Measurements from ENCODE around the gene LRMDA.

Gene LRMDA

DNA sequence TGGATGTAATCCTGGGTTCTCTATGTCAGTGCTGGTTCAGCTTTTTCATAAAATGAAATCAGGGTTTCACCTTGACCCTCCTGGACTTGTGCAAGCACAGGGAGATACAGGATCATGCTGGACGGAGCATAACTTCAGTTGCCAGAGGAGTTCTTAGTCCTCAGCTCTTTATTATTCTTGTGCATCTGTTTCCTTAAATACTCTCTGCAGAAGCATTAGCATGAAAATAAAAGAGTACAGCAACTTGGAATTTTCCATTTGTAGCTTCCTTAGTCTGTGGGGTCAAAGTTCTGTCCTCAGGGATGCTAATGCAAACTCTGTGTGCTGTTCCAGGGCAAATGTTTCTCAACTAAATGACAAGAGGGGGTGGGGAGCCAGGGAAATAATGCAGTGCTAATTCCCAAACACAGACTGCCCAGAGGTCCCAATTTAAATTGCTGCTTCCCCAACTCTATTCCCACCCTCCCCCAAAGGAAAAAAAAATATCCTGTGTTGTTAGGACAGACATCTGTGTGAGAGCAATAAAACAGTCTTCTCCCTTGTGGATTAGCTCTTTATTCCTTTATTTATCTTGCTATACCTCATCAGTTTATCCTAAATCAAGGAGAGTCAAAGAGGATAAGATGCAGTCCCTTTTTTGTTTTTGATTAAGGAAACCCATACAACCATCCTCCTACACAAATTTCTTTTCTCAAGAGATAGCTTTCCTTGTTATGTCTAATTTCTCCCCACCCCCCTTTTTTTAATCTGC, 905.0 kb downstream of the LRMDA start:
- no peak for DNase-seq

DNA sequence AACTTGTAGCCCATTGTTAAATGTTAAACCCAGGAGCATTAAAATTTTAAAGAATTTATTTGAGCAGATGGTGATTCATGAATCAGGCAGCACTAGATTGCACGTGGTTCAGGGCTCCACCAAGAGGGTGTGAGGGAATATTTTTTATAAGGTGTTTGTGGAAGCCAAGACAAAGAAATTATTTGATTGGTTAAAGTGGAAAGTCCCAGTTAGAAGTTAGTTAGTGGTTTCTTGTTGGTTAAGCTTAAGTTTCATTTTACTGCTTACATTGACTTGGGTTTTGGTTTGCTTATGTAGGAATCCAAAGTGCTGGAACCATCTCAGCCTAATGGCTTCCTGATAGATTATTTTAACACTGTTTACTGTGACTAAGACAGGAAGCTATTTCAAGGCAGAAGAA, 906.2 kb downstream of the LRMDA start:
- DNase-seq: no peak

- DNase-seq: no peak
Observed at GRCh38 chr10:76338187-76338586, 906.8 kb downstream of the LRMDA start.

DNA sequence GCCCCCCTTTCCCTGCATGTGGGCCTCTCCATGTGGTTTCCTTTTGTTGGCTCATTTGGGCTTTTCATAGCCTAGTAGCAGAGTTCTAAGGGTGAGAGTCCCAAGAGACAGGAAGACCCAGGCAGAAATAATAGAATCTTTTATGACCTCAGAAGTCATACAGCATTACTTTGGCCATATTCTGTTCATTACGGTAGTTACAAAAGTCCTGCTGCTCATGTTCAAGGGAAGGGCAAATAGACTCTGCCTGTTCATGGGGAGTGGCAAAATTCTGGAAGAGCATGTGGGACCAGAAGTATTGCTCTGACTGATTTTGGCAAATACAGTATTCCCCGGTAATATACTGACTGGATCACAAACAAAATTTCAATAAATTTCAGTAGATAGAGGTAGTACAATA, 910.3 kb downstream of the LRMDA start:
- no peak for DNase-seq

GRCh38 chr10:76342996-76343395, 911.6 kb downstream of the LRMDA start:
- DNase-seq: no peak

DNA sequence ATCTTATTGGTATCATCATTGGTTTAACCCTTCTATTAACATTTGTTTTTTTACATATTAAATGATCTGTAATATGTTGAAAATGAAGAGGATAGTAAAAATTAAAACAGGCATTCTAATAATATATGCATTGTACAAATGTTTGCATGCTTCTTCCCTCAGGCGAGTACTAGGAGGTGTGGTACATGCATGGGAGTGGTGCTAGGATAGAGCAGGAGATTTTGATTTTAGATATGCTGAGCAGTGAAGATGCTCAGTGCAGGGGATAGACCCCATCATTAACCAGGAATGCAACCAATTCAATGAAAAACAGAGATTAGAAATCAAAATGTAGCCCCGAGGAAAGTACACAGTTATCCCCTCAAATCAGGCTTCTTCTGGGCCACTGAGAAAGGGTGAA, 916.4 kb downstream of the LRMDA start:
- DNase-seq: no peak

DNA sequence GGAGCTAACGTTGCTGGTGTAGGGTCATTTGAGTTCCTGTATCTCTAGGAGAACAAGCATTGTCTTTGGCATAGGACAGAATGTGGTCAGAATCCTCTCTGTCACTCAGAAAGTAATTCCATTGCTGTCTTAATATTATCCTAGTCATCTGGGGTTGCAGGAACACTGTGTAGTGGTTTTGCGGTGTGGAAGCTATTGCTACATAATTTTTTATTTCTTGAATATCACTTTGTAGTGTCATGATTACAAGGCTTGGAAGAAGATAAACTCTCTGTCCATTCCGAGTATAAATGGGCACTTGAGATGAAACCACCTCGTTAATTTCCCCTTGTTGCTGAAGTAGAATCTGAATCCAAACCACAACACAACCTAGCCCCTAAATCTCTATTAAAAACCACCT, 919.2 kb downstream of the LRMDA start:
- DNase-seq: no peak

DNA sequence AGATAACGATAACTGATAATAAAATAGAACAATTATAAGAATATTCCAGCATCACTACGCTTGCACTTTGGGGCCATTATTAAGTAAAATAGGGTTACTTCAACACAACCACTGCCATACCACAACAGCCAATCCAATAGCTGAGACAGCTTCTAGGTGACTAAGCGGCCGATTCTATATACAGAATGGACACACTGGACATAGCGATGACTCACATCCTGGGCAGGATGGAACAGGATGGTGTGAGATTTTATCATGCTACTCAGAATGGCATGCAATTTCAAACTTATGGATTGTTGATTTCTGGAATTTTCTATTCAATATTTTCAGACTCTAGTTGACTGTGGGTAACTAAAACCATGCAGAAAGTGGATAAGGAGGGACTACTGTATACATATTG, 920.9 kb downstream of the LRMDA start:
- no peak for DNase-seq

DNA sequence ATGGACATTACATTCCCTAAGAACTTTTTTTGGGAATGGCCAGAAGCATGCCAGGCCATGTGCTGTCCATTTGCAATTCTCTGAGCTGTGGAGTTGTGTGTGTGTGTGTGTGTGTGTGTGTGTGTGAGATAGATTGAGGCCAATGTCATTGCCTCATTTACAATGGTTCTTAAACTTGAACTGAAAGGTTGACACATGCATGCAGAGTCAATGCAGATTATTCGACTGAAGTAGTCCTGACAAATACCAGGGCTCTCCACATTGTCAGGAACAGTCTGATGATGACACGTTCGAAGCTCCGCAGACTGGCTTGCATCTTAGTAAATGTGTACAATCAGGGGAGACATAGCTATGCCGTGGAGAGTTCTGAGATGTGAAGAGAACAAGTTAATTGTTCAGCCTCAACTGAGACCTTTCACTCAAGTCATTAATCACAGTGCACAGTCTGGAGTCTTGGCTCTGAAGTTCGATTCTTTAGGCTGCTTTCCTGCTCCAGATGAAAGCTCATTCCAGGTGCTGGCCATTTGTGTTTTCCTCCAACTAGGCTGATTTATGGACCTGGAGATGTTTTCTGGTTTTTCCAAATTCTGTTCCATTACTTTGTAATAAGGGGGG, 921.9 kb downstream of the LRMDA start:
- DNase-seq: no peak

- no peak for DNase-seq
Observed at GRCh38 chr10:76354212-76354738, 922.9 kb downstream of the LRMDA start.

DNA sequence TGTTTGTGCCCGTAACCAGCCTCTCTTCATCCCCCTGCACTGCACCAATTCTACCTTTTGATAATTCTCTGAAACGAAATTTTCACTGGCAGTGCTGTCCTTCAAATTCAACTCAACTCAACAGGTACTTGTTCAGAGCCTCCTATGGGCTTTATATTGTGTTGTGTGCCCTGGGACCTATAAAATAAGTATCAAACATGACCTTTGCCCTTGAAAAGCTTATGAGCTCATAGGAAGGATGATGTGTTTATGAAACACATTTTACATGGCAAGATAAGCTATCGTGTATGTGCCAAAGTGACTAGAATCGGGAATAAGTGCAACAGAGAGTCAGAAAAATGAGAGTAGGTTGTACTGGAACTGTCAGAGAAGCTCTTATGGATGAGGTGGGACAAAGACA, 923.5 kb downstream of the LRMDA start:
- no peak for DNase-seq

DNA sequence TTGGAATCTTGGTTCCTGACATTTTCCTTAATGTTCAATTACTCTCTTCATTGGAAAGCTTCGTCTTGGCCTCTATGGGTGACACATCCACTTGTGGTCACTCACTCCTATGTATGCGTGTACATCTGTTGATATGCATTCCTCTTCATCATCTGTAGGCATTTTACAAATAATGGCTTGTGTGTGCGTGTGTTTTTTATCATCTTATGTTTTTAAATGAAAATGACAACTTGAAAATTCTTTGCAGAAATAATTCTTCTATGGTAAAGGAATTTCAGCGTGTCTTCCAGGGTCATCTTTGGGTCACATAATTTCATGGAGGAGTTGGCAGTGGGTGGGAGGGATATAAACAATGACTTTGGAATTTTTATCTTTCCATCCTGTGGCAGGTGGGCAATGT, 925.1 kb downstream of the LRMDA start:
- DNase-seq: no peak

GRCh38 chr10:76357726-76358415, 926.4 kb downstream of the LRMDA start:
- DNase-seq: no peak

DNA sequence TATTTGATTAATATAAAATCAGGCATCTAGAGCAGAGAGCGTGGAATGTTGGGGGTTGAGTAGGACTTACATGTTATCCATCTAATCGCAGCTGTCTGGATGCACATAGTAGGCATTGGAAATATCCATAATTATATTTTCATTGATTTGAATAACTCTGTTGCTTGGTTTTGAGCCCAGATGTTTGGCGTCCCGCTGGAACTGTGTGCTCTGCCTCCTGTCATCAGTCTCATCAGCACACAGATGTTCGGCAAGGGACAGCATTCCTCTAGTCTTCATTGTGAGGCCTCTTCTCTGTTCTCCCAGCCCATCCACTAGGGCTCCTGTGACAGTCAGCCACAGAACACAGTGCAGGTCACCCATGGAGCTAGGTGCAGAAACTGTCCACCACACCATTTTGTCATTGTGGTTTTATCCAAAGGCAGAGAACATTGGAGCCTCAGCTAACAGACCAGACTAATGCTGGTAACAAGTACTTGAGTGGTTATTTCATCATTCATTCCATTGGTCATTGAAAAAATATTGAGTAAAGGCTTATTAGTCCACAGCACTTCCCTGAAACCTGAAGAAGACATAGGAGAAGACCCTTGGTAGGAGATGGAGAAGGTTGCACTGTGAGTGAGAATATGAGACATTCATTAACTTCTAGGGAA, 927.4 kb downstream of the LRMDA start:
- no peak for DNase-seq

DNA sequence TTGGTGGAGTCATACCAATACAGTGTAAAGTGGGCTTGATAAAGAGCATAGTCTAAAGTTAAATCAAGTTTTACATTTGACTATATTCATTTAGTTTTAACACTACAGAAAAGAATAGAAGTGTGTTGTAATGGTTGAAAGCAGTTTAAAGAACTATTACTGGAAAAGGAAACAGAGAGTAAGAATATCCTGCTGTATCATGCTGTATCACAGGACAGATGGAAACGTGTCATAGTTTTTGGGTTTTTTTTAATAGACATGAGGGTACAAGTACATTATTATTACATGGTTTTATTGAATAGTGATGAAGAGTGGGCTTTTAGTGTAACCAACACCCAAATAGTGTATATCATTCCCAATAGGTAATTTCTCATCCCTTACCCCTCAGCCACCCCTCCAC, 944.3 kb downstream of the LRMDA start:
- DNase-seq: no peak

DNA sequence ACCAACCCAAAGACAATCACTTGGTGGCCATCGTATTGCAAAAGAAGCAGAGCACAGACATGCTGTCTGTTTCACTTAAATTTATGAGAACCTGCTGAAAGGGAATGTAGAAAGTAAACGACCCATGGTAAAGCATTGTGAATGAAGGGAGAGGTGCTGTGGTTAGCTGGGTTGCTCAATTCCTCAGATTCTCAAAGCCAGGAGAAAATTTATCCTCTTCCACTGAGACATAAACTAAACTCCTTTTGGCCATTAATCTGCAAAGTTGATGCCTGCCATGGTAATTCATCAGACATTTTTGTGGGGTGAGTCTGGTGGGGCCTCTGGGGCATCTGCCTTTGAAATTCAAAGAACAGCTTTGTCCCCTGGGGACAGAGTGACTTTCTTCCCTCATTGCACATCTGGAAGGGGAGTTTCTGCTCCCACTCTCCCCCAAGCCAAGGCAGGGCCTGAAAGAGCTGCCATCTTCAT, 951.0 kb downstream of the LRMDA start:
- no peak for DNase-seq

GRCh38 chr10:76388321-76389023, 957.0 kb downstream of the LRMDA start:
- no peak for DNase-seq

GRCh38 chr10:76393875-76394706, 962.7 kb downstream of the LRMDA start:
- DNase-seq: no peak

DNA sequence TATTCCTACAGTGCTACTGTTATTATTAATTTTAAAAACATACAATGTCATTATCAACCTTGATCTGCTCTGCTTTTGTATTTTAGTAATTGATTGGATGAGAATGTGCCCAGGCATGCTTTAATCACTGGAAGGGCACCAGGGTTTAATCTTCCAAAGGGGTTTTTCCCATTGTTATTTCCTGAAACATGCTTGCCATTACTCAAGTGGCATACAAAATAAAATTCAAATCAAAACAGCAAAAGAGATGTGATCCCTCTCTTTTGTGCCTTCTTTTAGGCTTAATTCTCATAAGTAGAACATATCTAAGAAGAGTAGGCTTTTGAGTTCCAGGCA, 963.3 kb downstream of the LRMDA start:
- no peak for DNase-seq

DNA sequence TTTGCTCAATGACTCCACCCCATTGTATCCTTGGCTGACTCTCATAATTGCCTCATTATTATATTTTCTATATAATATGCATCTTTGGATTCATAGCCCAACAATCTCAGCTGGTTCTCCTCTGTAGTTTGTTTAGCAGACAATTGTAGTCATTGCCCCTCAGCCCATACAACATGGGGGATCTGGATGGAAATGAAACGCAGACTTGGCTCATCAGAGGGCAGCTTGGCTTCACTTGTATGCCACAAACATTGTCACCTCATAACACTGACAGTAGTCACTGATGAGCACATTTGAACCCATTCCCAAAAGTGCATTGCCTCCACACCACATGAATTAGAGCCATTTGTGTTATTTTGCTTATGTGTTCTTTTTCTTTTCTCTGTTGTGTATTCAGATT, 963.8 kb downstream of the LRMDA start:
- no peak for DNase-seq

DNA sequence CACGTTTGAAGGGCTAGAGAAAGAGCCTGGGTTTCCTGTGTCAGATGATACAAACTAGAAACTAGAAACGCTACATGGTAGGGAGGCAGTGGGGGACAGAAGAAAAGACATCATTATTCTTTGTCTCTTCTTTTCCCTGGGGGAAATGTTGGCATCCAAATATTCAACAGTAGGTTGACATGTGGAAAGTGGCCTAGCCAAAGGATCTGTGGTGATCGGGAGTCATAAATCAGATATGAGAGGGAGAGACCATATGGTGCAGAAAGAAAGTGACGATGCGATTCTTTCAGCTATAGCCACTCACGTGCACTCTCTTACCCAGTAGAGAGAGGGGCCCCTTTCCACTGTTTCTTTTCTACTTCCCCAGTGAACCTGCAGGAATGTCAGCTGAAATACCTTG, 964.7 kb downstream of the LRMDA start:
- no peak for DNase-seq

All from activated T-cell treated with anti-CD3 and anti-CD28 coated beads for 4 hours (primary cell).